ENCODE measurements around the gene SNUPN.
A peak's percentile ranks its signal among the peaks of the same experiment; 100 is the strongest.
"Not testable (repeated sequence)": the region's sequence is repeated elsewhere in the genome, so short reads cannot be mapped to it uniquely, and the experiment has no call there.

The SNUPN gene

DNA sequence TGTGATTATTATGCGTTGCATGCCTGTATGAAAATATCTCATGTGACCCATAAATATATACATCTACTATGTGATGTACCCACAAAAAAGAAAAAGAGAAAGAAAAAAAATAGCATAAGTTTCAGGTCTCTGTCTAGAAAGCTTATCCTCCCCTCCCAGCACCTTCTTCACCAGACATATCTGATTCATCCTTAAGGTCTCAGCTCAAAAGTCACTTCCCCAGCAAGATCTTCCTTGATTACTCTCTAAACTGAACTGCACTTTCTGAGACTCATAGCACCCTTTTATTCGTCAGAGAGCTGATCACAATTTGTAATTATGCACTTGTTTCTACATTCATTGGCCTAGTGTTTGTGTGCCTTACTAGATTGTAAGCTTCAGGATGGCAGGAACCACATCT lies 35.3 kb downstream of the SNUPN start:
- TF ChIP-seq, protein P1, sequence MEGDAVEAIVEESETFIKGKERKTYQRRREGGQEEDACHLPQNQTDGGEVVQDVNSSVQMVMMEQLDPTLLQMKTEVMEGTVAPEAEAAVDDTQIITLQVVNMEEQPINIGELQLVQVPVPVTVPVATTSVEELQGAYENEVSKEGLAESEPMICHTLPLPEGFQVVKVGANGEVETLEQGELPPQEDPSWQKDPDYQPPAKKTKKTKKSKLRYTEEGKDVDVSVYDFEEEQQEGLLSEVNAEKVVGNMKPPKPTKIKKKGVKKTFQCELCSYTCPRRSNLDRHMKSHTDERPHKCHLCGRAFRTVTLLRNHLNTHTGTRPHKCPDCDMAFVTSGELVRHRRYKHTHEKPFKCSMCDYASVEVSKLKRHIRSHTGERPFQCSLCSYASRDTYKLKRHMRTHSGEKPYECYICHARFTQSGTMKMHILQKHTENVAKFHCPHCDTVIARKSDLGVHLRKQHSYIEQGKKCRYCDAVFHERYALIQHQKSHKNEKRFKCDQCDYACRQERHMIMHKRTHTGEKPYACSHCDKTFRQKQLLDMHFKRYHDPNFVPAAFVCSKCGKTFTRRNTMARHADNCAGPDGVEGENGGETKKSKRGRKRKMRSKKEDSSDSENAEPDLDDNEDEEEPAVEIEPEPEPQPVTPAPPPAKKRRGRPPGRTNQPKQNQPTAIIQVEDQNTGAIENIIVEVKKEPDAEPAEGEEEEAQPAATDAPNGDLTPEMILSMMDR (IDR thresholded peaks at IDR 0.05; ENCODE audit: low read length, missing control alignments): no peak
- DNase-seq (ENCODE audit: low read depth): no peak
- no peak overlapping the region for H3K4me3 ChIP-seq (replicated peaks; ENCODE audit: low read depth, low read length)

DNA sequence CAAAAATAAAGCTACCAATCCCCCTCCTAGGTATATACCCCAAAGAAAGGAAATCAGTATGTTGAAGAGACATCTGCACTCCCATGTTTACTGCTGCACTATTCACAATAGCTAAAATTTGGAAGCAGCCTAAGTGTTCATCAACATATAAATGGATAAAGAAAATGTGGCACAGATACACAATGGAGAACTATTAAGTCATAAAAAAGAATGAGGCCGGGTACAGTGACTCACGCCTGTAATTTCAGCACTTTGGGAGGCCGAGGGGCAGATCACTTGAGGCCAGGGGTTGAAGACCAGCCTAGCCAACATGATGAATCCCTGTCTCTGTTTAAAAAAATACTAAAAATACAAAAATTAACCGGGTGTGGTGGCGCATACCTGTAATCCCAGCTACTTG lies 36.5 kb downstream of the SNUPN start:
- TF ChIP-seq, protein P1 (IDR thresholded peaks at IDR 0.05; ENCODE audit: low read length, missing control alignments): no peak
- no peak overlapping the region for H3K4me3 ChIP-seq (replicated peaks; ENCODE audit: low read depth, low read length)

GRCh38 chr15:75586422-75586821 lies 39.1 kb downstream of the SNUPN start:
- H3K4me3 ChIP-seq (replicated peaks; ENCODE audit: low read depth, low read length); DNase-seq (ENCODE audit: low read depth): not testable (repeated sequence)

More for the DNA sequence above, 36.5 kb downstream of the SNUPN start:
- no peak for DNase-seq (ENCODE audit: low read depth)

DNA sequence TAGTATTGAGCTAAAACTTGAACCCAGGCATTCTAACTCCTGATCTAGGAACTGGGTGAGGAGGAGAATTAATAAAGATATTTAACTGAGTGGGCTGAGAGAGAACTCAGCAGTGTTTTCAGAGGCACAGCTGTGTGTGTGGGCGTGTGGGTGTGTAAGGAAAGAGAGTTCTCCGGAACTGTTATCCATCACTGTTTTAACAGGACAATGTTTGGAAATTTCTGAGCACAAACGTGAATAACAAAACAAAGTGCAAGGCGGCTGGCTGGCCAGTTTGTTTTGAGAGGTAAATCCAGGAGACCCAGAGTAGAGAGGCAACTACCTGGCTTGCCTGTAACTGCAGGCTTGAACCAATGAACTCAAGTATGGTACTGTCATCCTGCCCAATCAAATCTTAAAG lies 41.4 kb downstream of the SNUPN start:
- TF ChIP-seq, protein P1 (IDR thresholded peaks at IDR 0.05; ENCODE audit: low read length, missing control alignments): no peak
- H3K4me3 ChIP-seq (replicated peaks; ENCODE audit: low read depth, low read length): no peak overlapping the region
- peak; percentile 38 for DNase-seq (ENCODE audit: low read depth)

- TF ChIP-seq, protein P1 (IDR thresholded peaks at IDR 0.05; ENCODE audit: low read length, missing control alignments): no peak
- no peak for DNase-seq (ENCODE audit: low read depth)
Observed at GRCh38 chr15:75583701-75584100, 41.8 kb downstream of the SNUPN start.

GRCh38 chr15:75582943-75583342 lies 42.6 kb downstream of the SNUPN start:
- DNase-seq (ENCODE audit: low read depth); H3K4me3 ChIP-seq (replicated peaks; ENCODE audit: low read depth, low read length): not testable (repeated sequence)

More at GRCh38 chr15:75583701-75584100, 41.8 kb downstream of the SNUPN start:
- H3K4me3 ChIP-seq (replicated peaks; ENCODE audit: low read depth, low read length): no peak overlapping the region

DNA sequence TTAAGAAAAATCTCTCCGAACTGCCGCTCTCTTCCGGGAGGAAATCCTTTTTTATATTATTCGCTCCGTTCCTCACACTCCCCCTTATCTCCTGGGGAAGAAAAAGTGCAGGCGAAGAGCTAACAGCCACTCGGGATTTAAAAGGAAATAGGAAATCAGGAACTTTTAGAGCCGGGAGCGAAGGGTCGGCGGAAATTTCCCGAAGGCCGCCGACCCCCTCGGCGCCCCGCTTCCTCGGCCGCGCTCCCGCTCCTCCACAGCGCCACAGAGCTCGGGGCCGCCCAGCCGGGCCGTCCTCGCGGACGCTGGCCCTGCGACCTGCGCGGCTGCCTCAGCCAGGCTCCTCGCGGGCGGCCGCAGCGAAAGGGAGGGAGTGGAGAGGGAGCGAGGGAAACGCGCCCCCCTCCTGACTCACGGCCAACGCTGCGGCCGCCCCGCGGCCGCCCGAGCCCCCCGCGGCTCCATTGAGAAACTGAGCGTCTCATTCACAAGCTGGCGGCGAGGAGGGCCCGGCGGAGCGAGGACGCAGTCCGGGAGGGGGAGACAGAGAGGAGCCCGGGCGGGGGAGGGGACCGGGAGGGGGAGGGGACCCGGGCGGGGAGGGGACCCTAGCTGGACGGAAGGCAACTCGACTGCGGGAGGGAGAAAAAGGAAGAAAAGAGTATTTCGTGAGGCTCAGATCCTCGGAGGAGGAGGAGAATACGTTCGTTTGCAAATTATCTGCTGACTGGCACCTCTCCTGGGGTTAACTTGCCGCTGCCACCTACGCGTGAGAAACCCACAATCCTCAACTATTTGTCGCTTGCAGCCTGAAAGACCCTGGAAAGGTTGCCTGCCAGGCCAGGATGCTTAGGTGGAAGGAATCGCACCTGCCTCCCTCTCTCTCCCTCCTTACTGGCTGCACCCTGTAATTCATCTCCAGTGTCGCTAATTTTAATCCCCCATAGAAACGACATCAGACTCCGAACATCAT lies 46.3 kb downstream of the SNUPN start, which contains the start of gene PTPN9:
TSS of gene PTPN9 (minus strand) at position 368 of the 973 bp plus-strand sequence. CDS start 539 bp downstream, outside the sequence.
- peak; percentile 75 for DNase-seq (ENCODE audit: low read depth)
- peak within 1 kb of the TSS; percentile 74 for H3K4me3 ChIP-seq (replicated peaks; ENCODE audit: low read depth, low read length)
- TF ChIP-seq, protein P1 (IDR thresholded peaks at IDR 0.05; ENCODE audit: low read length, missing control alignments): peak; percentile 25

All from fibroblast of pulmonary artery (primary cell).